GM04504 (cell line): ENCODE measurements around the gene KLF7.

ENCODE experiments used
- DNase-seq: peaks from one replicate; pipeline ENCODE4 v3.0.0-alpha.2; 2012; ENCODE audit warnings: low read depth

Gene KLF7

DNA sequence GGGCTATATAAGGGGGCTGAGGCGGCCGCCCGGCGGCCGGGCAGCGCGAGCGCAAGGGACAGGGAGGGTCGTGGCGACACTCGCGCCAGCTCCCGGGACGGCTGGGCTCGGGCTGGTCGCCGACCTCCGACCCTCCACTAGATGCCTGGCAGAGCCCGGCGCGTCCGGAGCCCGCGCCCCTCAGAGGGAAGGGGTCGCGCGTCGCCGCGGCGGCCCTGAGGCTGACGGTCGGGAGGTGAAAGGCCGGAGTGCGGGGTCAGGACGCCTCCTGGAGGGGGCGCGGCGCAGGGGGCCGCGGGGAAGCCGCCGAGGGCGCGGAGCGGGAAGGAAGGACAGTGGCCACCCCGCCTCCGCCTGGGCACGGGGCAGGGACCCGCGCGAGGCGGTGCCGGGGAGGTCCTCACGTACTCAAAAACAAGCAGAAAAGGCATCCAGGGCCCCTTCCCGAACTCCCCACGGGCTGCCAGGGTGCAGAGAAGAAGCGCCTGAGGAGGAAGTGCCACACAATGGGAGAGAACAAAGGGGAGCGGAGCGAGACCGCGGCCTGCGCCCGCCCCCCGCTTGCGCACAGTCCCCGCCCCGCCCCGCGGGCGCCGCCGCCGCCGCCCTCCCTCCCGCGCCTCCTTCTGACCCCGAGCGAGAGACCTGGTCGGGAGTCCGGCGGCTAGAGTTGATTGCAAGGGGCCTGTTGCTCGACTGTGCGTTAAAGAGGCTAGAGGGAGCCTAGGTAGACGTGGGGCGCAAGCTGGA lies 776 bp upstream of the KLF7 start:
- peak; percentile 67 for DNase-seq

GRCh38 chr2:207166039-207166348 lies 246 bp upstream of the KLF7 start:
- DNase-seq = peak; percentile 100

DNA sequence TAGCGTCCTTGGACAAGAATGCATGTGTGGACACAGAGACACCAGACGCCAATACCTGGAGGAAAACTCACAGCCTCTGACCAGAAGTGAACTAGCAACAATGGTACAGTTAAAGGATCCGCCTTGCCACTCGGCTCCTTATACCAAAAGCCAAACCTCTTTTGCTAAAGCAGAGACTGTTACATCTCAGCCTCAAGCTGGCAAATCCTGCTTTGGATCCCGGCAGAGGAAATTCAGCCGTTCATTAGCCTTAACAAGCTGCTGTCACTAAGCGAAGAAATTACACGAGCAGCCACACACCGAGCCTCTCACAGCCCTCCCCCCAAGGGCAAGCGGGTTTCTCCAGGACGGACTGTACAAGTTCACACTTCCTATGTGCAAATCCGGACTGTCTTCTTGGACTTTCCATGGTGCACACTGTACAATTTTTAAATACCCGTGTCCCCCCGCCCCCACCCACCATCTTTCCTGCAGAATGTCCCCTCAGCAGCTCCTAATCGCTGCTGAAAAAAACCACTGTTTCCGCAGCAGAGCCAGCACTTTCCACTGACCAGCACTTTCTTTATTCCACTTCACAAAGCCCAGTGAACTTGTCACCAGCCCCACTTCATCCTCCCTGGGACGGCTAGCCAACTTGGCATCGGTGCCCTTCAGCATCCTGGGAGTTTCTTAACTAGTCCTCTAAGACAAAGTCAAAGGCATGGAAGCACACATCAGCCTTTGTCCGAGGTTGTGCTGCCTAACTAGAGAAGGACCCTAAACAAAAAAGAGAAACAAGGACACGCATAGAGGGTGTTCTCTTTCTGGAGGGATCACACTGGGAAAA lies 1.5 kb downstream of the KLF7 start:
- no peak for DNase-seq

GRCh38 chr2:207163756-207164005 lies 2.1 kb downstream of the KLF7 start:
- DNase-seq = no peak

DNA sequence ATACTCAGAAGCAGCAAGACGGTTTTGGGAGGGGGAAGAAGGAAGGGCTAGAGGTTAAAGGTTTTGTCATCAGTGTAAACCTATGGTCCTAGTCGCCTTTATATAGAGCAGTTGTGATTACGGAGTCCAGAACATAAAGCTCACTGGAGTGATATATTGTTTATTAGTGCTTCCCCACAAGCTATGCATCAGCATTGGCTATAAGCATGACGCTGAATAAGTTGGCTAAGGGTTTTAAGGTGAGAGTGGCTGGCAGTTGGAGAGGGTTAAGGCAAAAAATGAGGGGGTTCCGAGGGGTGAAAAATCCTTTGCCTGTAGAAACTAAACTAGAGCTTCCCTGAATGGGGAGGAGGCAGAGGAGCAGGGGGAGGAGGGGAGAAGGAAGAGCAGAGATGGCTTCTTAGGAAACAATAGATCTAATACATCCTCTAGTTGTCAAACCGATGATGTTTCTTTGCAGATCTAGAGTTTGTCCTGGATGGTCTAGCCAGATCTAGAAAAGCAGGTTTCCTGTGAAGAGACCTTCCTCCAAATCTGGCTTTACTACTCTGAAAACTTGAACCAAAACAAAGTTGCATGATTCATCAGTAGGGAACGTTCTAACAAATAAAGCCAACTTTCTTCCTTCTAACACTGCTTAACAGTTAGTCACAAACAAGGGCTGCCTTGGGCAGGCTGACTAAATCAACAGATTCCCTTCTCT lies 2.5 kb downstream of the KLF7 start:
- peak; percentile 81 for DNase-seq

- DNase-seq = peak; percentile 76
These were observed 3.4 kb downstream of the KLF7 start for GRCh38 chr2:207162316-207162715.

- peak; percentile 55 for DNase-seq
These were observed 4.3 kb downstream of the KLF7 start for GRCh38 chr2:207161247-207162123.

- no peak for DNase-seq
These were observed 5.6 kb downstream of the KLF7 start for GRCh38 chr2:207160115-207160514.

DNA sequence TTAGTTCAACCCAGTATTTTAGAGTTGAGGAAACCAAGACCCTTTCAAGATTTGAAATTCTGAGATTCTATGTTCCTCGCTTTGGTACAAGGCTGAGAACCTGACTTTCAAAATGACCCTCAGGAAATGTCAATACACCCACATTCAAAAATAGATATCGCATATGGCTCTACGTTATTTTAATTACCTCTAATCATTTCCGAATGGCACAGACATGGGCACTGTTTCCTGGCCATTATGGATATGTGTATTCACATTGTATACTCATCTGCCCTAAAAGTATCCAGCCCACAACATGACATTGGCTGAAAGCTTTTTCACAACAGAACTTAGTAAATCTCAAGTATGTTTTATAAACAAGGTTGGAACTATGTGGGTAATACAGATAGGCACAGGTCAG lies 6.7 kb downstream of the KLF7 start:
- DNase-seq = no peak

DNA sequence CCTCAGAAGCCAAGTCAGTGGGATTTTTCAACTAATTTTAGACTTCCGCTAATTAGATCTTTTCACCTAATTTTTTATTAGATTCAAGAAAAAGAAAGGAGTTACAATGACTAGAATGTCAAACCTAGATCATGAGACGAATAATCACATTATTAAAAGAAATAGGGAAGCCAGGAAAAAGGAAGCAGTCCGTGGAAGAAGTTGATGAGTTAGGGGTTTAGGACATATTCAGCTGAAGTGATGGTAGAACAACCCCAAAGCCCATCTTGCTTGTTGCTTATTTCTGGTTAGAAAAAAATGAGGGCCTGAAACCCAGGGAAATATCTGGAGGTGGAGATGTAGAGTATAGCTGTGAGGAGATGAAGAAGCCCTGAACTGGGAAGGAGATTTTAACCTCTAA lies 8.0 kb downstream of the KLF7 start:
- DNase-seq = no peak

GRCh38 chr2:207157162-207157481 lies 8.6 kb downstream of the KLF7 start:
- no peak for DNase-seq

DNA sequence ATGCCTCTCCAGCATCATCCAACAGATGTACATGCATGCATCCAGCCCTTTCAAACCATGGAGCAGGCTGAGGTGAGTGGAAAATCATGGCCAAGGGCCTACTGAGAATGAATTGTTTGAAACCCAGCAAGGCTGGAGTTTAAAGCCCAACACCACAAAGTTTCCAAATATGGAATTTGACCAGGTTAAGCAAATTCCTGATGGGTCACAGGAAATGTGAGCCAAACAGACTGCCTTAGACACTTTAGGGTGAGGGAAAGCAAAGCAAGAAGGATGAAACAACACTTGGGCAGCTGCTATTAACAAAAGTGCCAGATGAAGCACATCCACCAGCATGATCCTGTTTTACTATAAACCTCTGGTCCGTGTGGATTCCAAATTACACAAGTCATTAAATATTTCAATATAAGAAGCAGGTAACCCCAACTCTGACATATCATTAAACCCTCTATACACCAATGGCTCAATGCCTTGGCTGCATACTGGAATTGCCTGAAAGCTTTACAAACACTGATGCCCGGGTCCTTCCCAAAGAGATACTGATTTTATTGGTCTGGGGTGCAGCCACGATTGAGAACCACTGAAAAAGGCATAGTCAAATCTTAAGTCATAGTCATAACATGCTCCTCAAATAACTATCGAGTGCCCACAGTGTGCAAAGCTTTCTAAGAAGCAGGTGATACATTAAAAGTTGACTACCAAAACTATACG lies 9.1 kb downstream of the KLF7 start:
- DNase-seq = no peak

GRCh38 chr2:207155516-207156444 lies 10.0 kb downstream of the KLF7 start:
- no peak for DNase-seq

- DNase-seq = no peak
These were observed 10.9 kb downstream of the KLF7 start for GRCh38 chr2:207154556-207155510.

GRCh38 chr2:207153266-207153975 lies 12.3 kb downstream of the KLF7 start:
- DNase-seq = no peak

GRCh38 chr2:207151048-207151447 lies 14.7 kb downstream of the KLF7 start:
- no peak for DNase-seq

DNA sequence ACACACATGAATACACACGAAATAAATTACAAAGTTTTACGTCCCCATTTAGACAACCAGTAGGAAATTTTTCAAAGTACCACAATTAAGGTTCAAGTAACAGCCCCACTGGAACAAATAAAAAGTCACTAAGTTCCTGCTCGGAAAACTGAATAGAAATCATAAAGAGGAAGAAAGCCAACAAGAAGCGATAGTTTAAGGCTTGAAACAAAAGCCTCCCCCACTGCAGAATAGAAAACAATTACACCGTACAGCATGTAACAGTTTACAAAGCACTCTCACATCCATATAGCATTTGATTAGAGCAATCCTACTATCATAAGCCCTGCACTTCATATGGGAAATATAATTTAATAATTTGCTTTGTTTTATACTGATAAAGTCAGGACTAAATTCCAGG lies 15.5 kb downstream of the KLF7 start:
- DNase-seq = no peak

DNA sequence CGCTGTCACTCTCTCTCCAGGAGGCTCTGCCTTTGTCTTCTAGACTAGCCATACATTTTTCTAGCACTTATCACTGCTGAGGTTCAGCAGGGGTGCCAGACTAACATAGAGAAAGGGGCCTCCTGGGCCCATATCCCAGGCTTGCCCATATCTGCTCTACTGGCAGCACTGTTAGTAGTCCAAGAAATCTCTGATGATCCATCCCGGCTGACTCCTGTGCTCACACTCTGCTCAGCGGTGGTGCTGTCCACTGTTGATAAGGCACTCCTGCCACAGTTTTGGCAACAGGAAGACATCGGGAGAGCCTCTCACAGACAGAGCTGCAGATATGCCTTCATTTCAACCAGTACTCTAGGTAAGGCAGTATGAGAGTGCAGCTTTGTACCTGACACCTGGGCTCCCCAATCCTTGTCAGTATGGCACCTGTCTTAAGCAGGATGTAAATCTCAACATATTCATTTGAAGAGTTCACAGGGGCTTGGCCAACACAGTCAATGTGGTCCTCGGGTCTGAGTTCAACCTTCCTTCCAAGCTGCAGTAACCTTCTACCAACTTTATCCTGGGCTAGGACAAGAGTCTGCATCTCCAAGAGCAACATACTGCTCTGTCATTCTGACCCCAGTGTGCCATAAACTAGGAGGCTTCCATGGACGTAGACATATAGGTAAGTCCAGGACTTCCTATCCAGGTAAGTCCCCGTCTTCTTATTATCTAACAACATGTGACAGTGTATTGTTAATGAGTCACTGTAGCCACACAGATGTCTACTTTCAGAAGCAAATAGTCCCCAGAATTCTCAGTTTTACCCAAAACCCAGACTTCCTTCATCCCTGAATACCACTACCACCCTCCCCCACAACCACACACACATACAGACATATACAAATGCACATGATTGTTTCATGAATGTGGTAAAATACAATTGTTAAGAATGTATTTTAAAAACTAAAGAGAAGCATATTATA lies 16.2 kb downstream of the KLF7 start:
- DNase-seq = no peak
